ENCODE data around the gene LELP1.

Gene LELP1

DNA sequence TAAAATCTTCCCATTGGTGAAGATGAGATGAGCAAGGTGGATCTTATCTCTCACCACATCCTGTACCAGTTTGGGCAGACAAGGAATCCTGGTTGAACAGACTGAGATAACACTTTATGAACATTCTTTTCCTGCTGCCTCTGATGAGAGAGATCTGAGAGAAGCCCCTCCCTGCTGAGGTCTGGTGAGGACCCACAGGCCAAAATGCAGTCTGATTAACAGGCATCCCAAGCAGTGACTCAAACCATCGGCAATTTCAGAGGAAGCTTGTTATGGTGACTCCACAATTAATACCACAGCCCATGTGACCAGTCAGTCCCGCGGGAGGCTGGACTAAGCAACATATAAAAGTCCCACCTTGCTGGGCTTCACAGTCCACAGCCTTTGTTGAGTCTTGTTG lies 14.0 kb downstream of the LELP1 start, which contains the start of gene PRR9:
Gene PRR9 (plus strand): TSS at position 373 of the 400 bp plus-strand sequence. CDS start 561 bp downstream, outside the sequence.
- no peaks in the 10 kb centered on the region for H3K9me3 ChIP-seq (ENCODE audit: insufficient read depth, low read depth, low read length)
- peak within 1 kb of the TSS; percentile 22; the same call in 1 of the 2 replicates for H2AFZ ChIP-seq (ENCODE audit: low read length)
- H3K4me3 ChIP-seq (ENCODE audit: low read length, poor library complexity, severe bottlenecking): no peak within 1 kb of the TSS
- no peaks in the 10 kb centered on the region for H3K36me3 ChIP-seq (ENCODE audit: insufficient read depth, low read length)
- no peaks in the 10 kb centered on the region for H3K27me3 ChIP-seq (ENCODE audit: insufficient read depth, low read length, poor library complexity, severe bottlenecking)
- H4K20me1 ChIP-seq (ENCODE audit: insufficient read depth, low read length, poor library complexity, severe bottlenecking): no peaks in the 10 kb centered on the region
- H3F3A ChIP-seq (ENCODE audit: low read depth): 0 out of 2 replicates have a peak, but pooled peaks cover 2% of the 10 kb centered on the region
- H3K79me2 ChIP-seq (ENCODE audit: insufficient read depth, low read length): no peaks in the 10 kb centered on the region
- TF ChIP-seq EZH2phosphoT487 (IDR thresholded peaks at IDR 0.05; ENCODE audit: borderline replicate concordance) (no peak), CTCF (conservative IDR thresholded peaks at IDR 0.05; ENCODE audit: low read length) (no peak)
- H3K9me2 ChIP-seq (replicated peaks; ENCODE audit: low read depth, low read length): no peaks in the 10 kb centered on the region
- peak within 1 kb of the TSS; percentile 37 for H3K4me2 ChIP-seq (ENCODE audit: low read depth, low read length, poor library complexity, severe bottlenecking)
- H3K9ac ChIP-seq (ENCODE audit: low read depth, low read length, poor library complexity, severe bottlenecking): no peak within 1 kb of the TSS
- peaks cover 19% of the 10 kb centered on the region for H3K4me1 ChIP-seq (ENCODE audit: insufficient read depth, low read length, poor library complexity, severe bottlenecking)

DNA sequence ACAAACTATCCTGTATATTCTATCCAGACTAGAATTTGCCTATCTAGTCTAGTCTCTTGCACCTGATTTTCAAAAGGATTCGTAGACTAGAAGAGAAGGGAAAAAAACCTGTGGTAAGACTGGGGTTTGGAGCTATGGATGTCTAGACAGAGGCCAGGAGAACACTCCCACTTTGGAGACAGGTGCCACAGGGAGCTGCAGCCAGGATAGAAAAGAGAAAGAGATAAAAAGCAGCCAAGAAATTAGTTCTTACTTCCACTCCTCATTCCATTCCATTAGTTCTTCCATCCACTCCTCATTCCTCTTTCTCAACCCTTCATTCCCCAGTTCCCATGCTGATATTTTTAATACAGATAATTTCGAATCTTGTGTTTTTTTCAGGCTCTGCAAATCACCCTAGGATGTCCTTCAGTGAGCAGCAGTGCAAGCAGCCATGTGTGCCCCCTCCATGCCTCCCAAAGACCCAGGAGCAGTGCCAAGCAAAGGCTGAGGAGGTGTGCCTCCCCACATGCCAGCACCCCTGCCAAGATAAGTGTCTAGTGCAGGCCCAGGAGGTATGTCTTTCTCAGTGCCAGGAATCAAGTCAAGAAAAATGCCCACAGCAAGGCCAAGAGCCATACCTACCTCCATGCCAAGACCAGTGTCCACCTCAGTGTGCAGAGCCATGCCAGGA lies 14.7 kb downstream of the LELP1 start:
- peaks cover 19% of the 10 kb centered on the region for H3K4me1 ChIP-seq (ENCODE audit: insufficient read depth, low read length, poor library complexity, severe bottlenecking)
- TF ChIP-seq EZH2phosphoT487 (IDR thresholded peaks at IDR 0.05; ENCODE audit: borderline replicate concordance): no peak
- TF ChIP-seq CTCF (conservative IDR thresholded peaks at IDR 0.05; ENCODE audit: low read length): no peak
- H2AFZ ChIP-seq (ENCODE audit: low read length): no peak overlapping the region; the same call in 1 of the 2 replicates
- H3K27me3 ChIP-seq (ENCODE audit: insufficient read depth, low read length, poor library complexity, severe bottlenecking): no peaks in the 10 kb centered on the region
- no peak overlapping the region for H3K9ac ChIP-seq (ENCODE audit: low read depth, low read length, poor library complexity, severe bottlenecking)
- H3F3A ChIP-seq (ENCODE audit: low read depth): 0 out of 2 replicates have a peak, but pooled peaks cover 2% of the 10 kb centered on the region
- H4K20me1 ChIP-seq (ENCODE audit: insufficient read depth, low read length, poor library complexity, severe bottlenecking): no peaks in the 10 kb centered on the region
- no peaks in the 10 kb centered on the region for H3K9me3 ChIP-seq (ENCODE audit: insufficient read depth, low read depth, low read length)
- peak overlapping the region; percentile 37 for H3K4me2 ChIP-seq (ENCODE audit: low read depth, low read length, poor library complexity, severe bottlenecking)
- no peaks in the 10 kb centered on the region for H3K36me3 ChIP-seq (ENCODE audit: insufficient read depth, low read length)
- H3K9me2 ChIP-seq (replicated peaks; ENCODE audit: low read depth, low read length): no peaks in the 10 kb centered on the region
- H3K79me2 ChIP-seq (ENCODE audit: insufficient read depth, low read length): no peaks in the 10 kb centered on the region
- no peak overlapping the region for H3K4me3 ChIP-seq (ENCODE audit: low read length, poor library complexity, severe bottlenecking)

DNA sequence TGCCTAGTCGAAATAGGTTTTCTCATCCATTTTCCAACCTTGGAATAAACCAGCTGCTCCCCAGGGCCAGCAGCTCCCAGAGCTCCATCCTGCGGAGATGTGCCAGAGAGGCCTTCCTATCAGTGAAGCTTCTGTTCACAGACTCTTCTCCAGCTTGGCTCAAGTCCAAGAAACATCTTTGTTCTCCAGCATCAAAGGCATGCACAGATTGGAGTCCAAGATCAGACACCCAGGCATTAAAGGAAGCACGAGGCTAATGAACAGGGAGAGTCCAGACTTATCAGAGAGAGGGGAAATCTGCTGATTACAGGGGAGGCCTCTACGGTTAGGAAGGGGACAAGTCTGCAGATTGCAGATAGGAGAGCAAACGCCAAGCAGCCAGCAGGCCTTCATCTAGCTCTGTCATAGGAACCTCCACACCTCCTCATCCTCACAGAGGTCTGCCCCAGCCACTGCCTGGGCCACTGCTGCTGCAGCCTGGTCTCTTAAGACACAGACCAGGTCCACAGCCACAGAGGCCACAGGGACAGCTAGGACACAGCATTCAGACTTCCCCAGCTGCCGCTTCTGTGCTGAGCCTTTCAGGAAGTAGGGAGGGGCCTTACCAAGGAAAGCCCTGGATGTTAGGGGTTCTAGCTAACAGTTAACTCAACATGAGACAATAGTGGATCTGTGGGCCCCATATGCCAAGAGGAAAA lies 17.5 kb downstream of the LELP1 start:
- Histone ChIP-seq H3K4me3 (ENCODE audit: low read length, poor library complexity, severe bottlenecking) (no peak overlapping the region), H3F3A (ENCODE audit: low read depth) (0 out of 2 replicates have a peak, but pooled peaks cover 2% of the 10 kb centered on the region), H3K27me3 (ENCODE audit: insufficient read depth, low read length, poor library complexity, severe bottlenecking) (no peaks in the 10 kb centered on the region), H3K4me2 (ENCODE audit: low read depth, low read length, poor library complexity, severe bottlenecking) (no peak overlapping the region), H3K79me2 (ENCODE audit: insufficient read depth, low read length) (no peaks in the 10 kb centered on the region), H4K20me1 (ENCODE audit: insufficient read depth, low read length, poor library complexity, severe bottlenecking) (no peaks in the 10 kb centered on the region), H3K9me2 (replicated peaks; ENCODE audit: low read depth, low read length) (no peaks in the 10 kb centered on the region), H3K4me1 (ENCODE audit: insufficient read depth, low read length, poor library complexity, severe bottlenecking) (peaks cover 19% of the 10 kb centered on the region), H2AFZ (ENCODE audit: low read length) (no peak overlapping the region), H3K9me3 (ENCODE audit: insufficient read depth, low read depth, low read length) (no peaks in the 10 kb centered on the region), H3K9ac (ENCODE audit: low read depth, low read length, poor library complexity, severe bottlenecking) (no peak overlapping the region), H3K36me3 (ENCODE audit: insufficient read depth, low read length) (no peaks in the 10 kb centered on the region)
- TF ChIP-seq EZH2phosphoT487 (IDR thresholded peaks at IDR 0.05; ENCODE audit: borderline replicate concordance) (no peak), CTCF (conservative IDR thresholded peaks at IDR 0.05; ENCODE audit: low read length) (no peak)

Data from Loucy (cell line).